MM.1S (cell line): ENCODE results near the gene STARD10.
A peak's percentile ranks its signal among the peaks of the same experiment; 100 is the strongest.

Experiments
- DNase-seq: peaks from one replicate; pipeline ENCODE4 v3.0.0-alpha.2; 2015
- H2AFZ ChIP-seq: fragments of 300-600 bp; sonication (generic); 2 replicates; pipeline ENCODE4 v1.6.0; 2016; ENCODE audit warnings: antibody characterized with exemption, low read length
- H3F3A ChIP-seq: fragments of 300-600 bp; sonication (generic); 2 replicates; pipeline ENCODE4 v1.6.1; 2016; ENCODE audit warnings: mild to moderate bottlenecking, antibody characterized with exemption, low read length, moderate library complexity, mixed read lengths; ENCODE audit not compliant: insufficient read depth
- H3K27ac ChIP-seq: fragments of 300-600 bp; sonication (generic); 2 replicates; pipeline ENCODE4 v1.5.1; 2016; ENCODE audit warnings: mild to moderate bottlenecking, low read length
- H3K27me3 ChIP-seq: fragments of 300-600 bp; sonication (generic); replicated peaks from 2 replicates; pipeline ENCODE4 v1.6.0; 2016; ENCODE audit warnings: low read length; ENCODE audit not compliant: insufficient read depth
- H3K36me3 ChIP-seq: fragments of 300-600 bp; sonication (generic); replicated peaks from 2 replicates; pipeline ENCODE4 v1.6.1; 2016; ENCODE audit warnings: mild to moderate bottlenecking, low read length, mixed read lengths; ENCODE audit not compliant: insufficient read depth
- H3K4me1 ChIP-seq: fragments of 300-600 bp; sonication (generic); 2 replicates; pipeline ENCODE4 v1.6.1; 2016; ENCODE audit warnings: low read length, mixed read lengths
- H3K4me2 ChIP-seq: fragments of 300-600 bp; sonication (generic); 2 replicates; pipeline ENCODE4 v1.6.0; 2016; ENCODE audit warnings: low read depth, low read length
- H3K4me3 ChIP-seq: fragments of 300-600 bp; sonication (generic); 2 replicates; pipeline ENCODE4 v1.5.1; 2016; ENCODE audit warnings: low read length, mixed read lengths
- H3K79me2 ChIP-seq: fragments of 300-600 bp; sonication (generic); 2 replicates; pipeline ENCODE4 v1.6.1; 2016; ENCODE audit warnings: mixed run types, low read length, mixed read lengths
- H3K9ac ChIP-seq: fragments of 300-600 bp; sonication (generic); 2 replicates; pipeline ENCODE4 v1.6.1; 2016; ENCODE audit warnings: low read length, mixed read lengths
- H3K9me2 ChIP-seq: fragments of 300-600 bp; sonication (generic); replicated peaks from 2 replicates; pipeline ENCODE4 v1.6.1; 2016; ENCODE audit warnings: mild to moderate bottlenecking, low read length, mixed read lengths; ENCODE audit not compliant: insufficient read depth
- H3K9me3 ChIP-seq: fragments of 300-600 bp; sonication (generic); replicated peaks from 2 replicates; pipeline ENCODE4 v1.6.1; 2016; ENCODE audit warnings: mild to moderate bottlenecking, low read length, mixed read lengths; ENCODE audit not compliant: insufficient read depth
- H4K20me1 ChIP-seq: fragments of 300-600 bp; sonication (generic); 2 replicates; pipeline ENCODE4 v1.6.1; 2016; ENCODE audit warnings: mild to moderate bottlenecking, low read length, moderate library complexity, mixed read lengths; ENCODE audit not compliant: insufficient read depth
- CTCF ChIP-seq: fragments of 300-600 bp; sonication (generic); IDR thresholded peaks from 2 replicates; pipeline ENCODE4 v1.5.1; 2016; ENCODE audit warnings: antibody characterized with exemption, low read length, mixed read lengths
- EZH2 ChIP-seq: fragments of 300-600 bp; sonication (generic); optimal IDR thresholded peaks from 2 replicates; pipeline ENCODE3; 2017; ENCODE audit warnings: low read depth, mild to moderate bottlenecking, antibody characterized with exemption, low read length, mixed read lengths
- EZH2phosphoT487 ChIP-seq: fragments of 300-600 bp; sonication (generic); IDR thresholded peaks from 2 replicates; pipeline ENCODE4 v1.6.1; 2018; ENCODE audit warnings: antibody characterized with exemption, low read length

Gene STARD10

GRCh38 chr11:72752088-72752914 lies 41.5 kb downstream of the STARD10 start, which contains the start of gene ARAP1:
Gene ARAP1 (minus strand): TSS chr11:72752408. CDS start chr11:72727128, 25,280 bp downstream.
- H3K4me2 ChIP-seq = peak within 1 kb of the TSS; percentile 96
- peak within 1 kb of the TSS; percentile 92 for H3K4me3 ChIP-seq
- TF ChIP-seq EZH2 (no peak), CTCF (no peak; the same call in 1 of the 2 replicates), EZH2phosphoT487 (no peak)
- DNase-seq = peak; percentile 68
- peak within 1 kb of the TSS; percentile 95 for H2AFZ ChIP-seq
- H3F3A ChIP-seq = no peaks in the 10 kb centered on the region
- H3K9ac ChIP-seq = peak within 1 kb of the TSS; percentile 74
- H3K9me3 ChIP-seq = no peaks in the 10 kb centered on the region
- peaks cover 5% of the 10 kb centered on the region for H3K4me1 ChIP-seq
- H4K20me1 ChIP-seq = no peaks in the 10 kb centered on the region
- H3K27ac ChIP-seq = no peak within 1 kb of the TSS
- H3K36me3 ChIP-seq = no peaks in the 10 kb centered on the region
- no peaks in the 10 kb centered on the region for H3K9me2 ChIP-seq
- peaks cover 13% of the 10 kb centered on the region for H3K79me2 ChIP-seq
- no peaks in the 10 kb centered on the region for H3K27me3 ChIP-seq

GRCh38 chr11:72751116-72752087 lies 42.4 kb downstream of the STARD10 start:
- peaks cover 13% of the 10 kb centered on the region for H3K79me2 ChIP-seq
- H3K4me3 ChIP-seq = peak overlapping the region; percentile 92
- H2AFZ ChIP-seq = peak overlapping the region; percentile 95
- H3K27me3 ChIP-seq = no peaks in the 10 kb centered on the region
- DNase-seq = no peak
- no peaks in the 10 kb centered on the region for H4K20me1 ChIP-seq
- H3K27ac ChIP-seq = no peak overlapping the region
- H3F3A ChIP-seq = no peaks in the 10 kb centered on the region
- peak overlapping the region; percentile 96 for H3K4me2 ChIP-seq
- peak overlapping the region; percentile 74 for H3K9ac ChIP-seq
- no peaks in the 10 kb centered on the region for H3K9me3 ChIP-seq
- no peaks in the 10 kb centered on the region for H3K9me2 ChIP-seq
- TF ChIP-seq CTCF = no peak
- no peak for TF ChIP-seq EZH2phosphoT487
- no peak for TF ChIP-seq EZH2
- H3K36me3 ChIP-seq = no peaks in the 10 kb centered on the region
- peaks cover 5% of the 10 kb centered on the region for H3K4me1 ChIP-seq

GRCh38 chr11:72750556-72751115 lies 43.2 kb downstream of the STARD10 start:
- no peaks in the 10 kb centered on the region for H3K27me3 ChIP-seq
- no peak overlapping the region for H2AFZ ChIP-seq
- no peaks in the 10 kb centered on the region for H4K20me1 ChIP-seq
- H3K4me1 ChIP-seq = peaks cover 5% of the 10 kb centered on the region
- H3K4me2 ChIP-seq = no peak overlapping the region
- TF ChIP-seq EZH2 (no peak), EZH2phosphoT487 (no peak), CTCF (no peak)
- no peak for DNase-seq
- H3K9ac ChIP-seq = no peak overlapping the region
- H3F3A ChIP-seq = no peaks in the 10 kb centered on the region
- H3K27ac ChIP-seq = no peak overlapping the region
- no peaks in the 10 kb centered on the region for H3K9me2 ChIP-seq
- peaks cover 13% of the 10 kb centered on the region for H3K79me2 ChIP-seq
- H3K9me3 ChIP-seq = no peaks in the 10 kb centered on the region
- H3K4me3 ChIP-seq = no peak overlapping the region
- no peaks in the 10 kb centered on the region for H3K36me3 ChIP-seq
